Right renal cortex interstitium (tissue), 3 donors: Measurements from ENCODE around the gene FABP7. TPM values are rescaled to one million over a fixed set of nuclear protein-coding genes. Genes with fewer than 3 reads are reported as not detected.

Experiments used
- DNase-seq, 3 donors: peaks; one replicate each; pipeline ENCODE4 v3.0.0-alpha.2; 2013; ENCODE audit warnings: low read depth in 3 of 3, low spot score in 2 of 3
- polyA plus RNA-seq, 3 donors: library from polyadenylated mRNA; unstranded; fragments of 120-200 nt; gene quantifications; one replicate each; pipeline ENCODE4 v1.2.1, GENCODE V29; 2013; ENCODE audit not compliant: insufficient read length in 3 of 3

FABP7 gene
- polyA plus RNA-seq, 3 donors, result 0.29 to 0.37 (median 0.34) TPM

DNA sequence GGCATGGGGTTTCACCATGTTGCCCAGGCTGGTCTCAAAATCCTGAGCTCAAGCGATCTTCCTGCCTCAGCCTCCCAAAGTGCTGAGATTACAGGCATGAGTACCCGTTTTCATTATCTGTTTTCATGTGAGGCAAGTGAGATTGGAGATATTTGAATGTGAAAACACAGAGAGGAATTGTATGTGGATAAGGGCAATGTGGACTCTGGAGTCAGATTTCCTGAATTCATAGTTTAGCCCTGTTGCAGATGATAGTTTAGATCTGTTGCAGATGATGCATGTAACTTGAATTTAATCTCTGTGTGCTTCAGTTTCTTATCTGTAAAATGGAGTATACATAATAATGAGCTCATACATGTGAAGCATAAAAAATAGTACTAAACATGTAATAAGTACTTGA, 13.2 kb downstream of the FABP7 start:
- DNase-seq, result no peak

GRCh38 chr6:122797537-122797936, 18.0 kb downstream of the FABP7 start:
- no peak for DNase-seq

GRCh38 chr6:122798099-122798641, 18.7 kb downstream of the FABP7 start:
- DNase-seq, result peak in 1 of 3 donors; percentile 29

GRCh38 chr6:122799140-122799745, 19.7 kb downstream of the FABP7 start:
- no peak for DNase-seq

DNA sequence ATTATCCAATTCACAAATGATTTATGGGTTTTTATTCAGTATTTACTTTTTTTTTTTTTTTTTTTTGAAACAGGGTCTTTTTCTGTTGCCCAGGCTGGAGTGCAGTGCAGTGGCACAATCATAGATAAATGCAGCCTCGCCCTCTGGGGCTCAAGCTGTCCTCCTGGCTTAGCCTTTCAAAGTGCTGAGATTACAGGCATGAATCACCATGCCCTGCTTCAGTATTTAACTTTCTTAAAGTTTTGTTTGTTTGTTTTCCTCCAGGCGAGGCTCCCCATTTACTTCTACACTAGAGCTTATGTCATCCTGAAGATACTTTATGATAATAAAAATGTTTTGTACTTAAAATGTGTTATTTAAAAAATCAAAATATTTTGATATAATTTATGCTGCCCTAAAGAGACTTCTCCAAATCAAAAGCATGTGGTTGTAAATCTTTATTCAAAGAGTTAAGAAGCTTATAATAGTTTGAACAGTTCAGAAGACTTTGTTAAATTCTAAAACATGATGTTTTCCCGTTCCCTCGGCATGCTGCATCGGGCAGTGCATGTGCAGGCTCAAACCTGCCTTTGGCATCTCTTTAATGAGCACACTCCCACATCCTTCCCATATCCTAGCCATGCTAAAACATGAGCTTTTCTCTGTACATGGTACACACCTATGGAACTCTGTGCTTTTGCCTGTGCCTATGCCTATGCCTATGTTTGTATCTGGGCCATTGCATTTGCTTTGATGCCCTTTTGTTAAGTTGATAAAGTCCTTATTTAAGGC, 20.6 kb downstream of the FABP7 start:
- no peak for DNase-seq

GRCh38 chr6:122800906-122801305, 21.4 kb downstream of the FABP7 start:
- DNase-seq, result no peak

DNA sequence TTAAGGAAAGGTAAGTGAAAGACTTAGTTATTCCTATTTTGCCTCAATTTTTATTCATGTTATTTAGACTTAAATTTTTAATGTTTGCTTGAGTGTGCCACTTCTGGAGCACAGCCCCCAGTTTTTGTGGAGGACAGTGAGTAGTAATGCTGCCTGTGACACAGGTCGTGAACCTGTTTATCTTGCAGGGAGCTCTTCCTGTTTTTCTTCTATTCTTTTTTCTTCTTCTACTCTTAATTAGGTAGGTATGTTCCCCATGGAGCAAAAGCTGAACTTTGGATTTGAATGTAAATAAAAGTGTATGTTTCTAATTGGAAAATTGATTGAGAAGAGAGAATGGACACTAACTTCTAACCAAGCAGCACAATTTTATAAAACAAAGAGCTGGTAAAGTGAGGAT, 21.9 kb downstream of the FABP7 start:
- no peak for DNase-seq

DNA sequence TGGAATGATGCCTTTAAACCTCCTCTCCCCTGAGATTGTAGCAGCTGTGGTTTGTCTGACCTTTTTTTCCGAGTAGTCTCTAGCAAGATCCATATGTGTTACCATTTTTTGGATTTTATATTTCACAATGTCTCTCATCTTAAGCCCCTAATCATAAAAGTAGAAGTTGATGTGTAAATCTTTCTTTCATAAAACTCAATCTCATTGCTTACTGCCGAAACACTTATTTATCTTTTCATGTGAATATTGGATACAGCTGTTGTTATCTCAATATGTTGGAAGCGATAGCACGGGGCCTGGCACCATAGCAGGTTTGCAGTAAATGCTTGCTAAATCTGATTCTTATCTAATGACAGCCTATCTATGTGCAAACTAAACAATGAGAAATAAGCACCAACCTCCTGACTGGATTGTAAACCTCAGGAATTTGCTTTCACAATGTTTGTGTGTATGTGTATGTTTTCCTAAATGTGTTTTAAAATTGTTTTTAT, 23.7 kb downstream of the FABP7 start:
- DNase-seq, result no peak

- DNase-seq, result no peak
Measured at GRCh38 chr6:122804962-122805485, 25.5 kb downstream of the FABP7 start.

DNA sequence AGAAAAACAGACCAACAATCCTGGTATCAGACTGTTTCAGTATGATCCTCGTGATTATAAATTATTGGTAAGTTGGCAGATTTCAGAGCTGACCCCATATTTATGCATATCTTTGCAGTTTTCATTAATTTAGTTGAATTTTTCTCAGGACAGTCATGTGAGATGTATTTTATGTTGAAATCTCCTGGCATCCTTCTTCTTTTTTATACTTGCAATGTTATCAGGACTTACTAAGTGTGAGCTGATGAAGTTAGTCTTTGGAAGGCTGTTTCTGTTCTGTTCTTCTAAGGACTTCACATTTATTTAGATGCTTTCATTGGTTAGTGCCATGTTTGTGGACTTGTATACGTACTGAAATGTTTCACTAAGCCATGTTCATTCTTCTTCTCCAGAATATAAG, 26.8 kb downstream of the FABP7 start:
- DNase-seq, result no peak

DNA sequence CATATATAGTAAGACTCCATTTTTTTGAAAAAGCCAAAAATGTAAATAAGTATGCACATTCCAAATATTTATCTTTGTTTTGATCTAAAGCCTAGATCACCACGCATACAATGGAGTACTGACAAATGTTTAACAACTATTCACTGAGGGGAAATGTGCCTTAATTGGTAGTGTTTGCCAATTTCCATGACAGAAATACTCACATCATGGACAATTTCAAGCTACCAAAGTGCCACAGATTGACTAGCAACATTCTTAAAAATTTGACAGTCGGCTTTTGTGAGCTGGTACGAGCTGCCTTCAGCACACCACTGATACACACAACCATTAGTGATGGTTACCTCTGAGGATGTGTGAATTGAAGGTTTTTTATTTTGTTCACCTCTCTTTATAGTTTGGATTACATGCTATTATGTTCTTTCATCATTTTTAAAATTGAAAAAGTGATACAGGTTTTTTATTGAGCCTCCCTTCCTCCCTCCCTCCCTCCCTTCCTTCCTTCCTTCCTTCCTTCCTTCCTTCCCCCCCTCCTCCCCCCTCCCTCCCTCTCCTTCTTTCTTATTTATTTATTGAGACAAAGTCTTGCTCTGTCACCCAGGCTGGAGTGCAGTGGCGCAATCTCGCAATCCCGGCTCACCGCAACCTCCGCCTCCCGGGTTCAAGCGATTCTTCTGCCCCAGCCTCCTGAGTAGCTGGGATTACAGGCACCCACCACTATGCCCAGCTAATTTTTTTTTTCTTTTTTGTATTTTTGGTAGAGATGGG, 28.8 kb downstream of the FABP7 start:
- DNase-seq, result no peak

GRCh38 chr6:122809001-122809400, 29.5 kb downstream of the FABP7 start:
- DNase-seq, result no peak

- no peak for DNase-seq
Measured at GRCh38 chr6:122809691-122810090, 30.2 kb downstream of the FABP7 start.

DNA sequence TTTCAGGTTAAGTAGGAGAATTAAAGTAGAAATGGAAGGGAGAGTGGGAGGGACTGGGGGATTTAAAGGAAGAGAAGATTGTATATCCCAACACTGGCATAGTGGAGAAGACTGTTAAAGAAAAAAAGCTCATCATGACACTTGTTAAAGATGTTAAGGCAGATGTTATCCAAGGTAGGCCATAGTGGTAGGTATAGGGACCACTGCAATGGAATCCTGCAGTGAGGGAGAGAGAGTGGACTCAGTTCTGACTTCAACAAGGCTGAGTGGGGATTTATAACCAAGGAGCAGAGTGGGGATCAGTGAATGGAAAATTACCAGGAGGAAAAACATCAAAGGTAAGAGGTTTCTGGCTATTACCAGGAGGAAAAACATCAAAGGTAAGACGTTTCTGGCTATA, 30.7 kb downstream of the FABP7 start:
- DNase-seq, result no peak

DNA sequence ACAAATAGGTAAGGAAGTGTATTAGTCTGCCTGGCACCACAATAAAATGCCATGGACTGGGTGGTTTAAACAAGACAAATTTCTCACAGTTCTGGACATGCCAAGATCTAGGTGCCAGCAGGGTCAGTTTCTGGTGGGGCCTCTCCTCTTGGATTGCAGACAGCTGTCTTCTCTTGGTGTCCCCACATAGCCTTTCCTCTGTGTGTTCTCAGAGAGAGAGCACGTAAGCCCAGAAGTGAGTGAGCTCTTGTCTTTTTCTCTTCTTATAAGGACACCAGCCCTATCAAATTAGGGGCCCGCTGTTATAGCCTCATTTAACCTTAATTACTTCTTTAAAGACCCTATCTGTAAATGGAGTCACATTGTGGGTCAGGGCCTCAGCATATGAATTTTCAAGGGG, 37.8 kb downstream of the FABP7 start:
- DNase-seq, result no peak

- DNase-seq, result no peak
Measured at GRCh38 chr6:122817766-122818165, 38.2 kb downstream of the FABP7 start.

GRCh38 chr6:122818866-122819265, 39.4 kb downstream of the FABP7 start:
- no peak for DNase-seq

DNA sequence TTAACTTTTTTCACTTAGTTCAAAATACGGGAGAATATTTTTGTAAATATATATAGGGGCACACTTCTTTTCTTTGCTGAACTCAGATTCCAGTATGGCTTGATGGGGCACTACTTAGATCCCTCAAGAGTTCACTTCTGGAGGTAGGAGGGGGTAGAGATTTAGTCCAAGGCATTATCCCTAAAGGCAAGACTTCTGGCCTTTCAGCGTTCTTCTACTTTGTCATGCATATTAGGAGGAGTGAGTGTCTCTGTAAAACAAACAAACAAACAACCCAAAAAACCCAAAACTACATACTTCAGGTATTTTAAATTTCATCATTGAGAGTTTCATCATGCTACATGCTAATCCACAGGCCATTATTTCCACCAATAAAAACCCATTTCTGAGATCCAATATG, 41.6 kb downstream of the FABP7 start:
- no peak for DNase-seq

- no peak for DNase-seq
Measured at GRCh38 chr6:122825163-122825562, 45.6 kb downstream of the FABP7 start.

- DNase-seq, result no peak
Measured at GRCh38 chr6:122829456-122829855, 49.9 kb downstream of the FABP7 start.

DNA sequence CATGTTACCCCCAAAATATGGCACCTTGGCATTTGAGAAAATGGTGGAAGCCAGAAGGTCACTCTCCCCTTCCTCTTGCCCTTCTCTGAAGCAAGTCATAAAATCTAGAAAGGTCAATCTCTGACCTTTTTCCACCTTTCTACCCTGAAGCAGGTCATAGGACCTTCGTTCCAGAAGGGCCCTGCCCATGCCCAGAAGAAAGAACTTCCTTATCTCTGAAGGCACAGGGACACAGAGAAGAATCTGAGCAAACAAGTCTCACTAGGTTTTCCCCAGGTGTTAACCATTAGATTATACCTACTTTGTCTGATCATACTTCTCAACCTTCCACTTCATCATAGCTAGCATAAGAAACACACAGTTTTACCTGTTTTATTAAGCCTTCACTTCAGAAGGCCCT, 52.0 kb downstream of the FABP7 start:
- DNase-seq, result no peak
